ENCODE measurements around the gene PNMA8C.

GRCh38 chr19:46427518-46428045, 1.2 kb downstream of the PNMA8C start:
- no peak for TF ChIP-seq PBX3 (IDR thresholded peaks at IDR 0.05)
- TF ChIP-seq CBX2 (IDR thresholded peaks at IDR 0.05; ENCODE audit: borderline replicate concordance, low read depth), result no peak
- no peak for TF ChIP-seq CTCF (IDR thresholded peaks at IDR 0.05)
- TF ChIP-seq POLR2A (IDR thresholded peaks at IDR 0.05; ENCODE audit: low read length), result no peak
- no peak for TF ChIP-seq RCOR1 (IDR thresholded peaks at IDR 0.05; ENCODE audit: low read depth, low read length)
- no peak for TF ChIP-seq NR3C1 (IDR thresholded peaks at IDR 0.05)
- TF ChIP-seq HDAC2 (IDR thresholded peaks at IDR 0.05), result no peak
- TF ChIP-seq RNF2 (IDR thresholded peaks at IDR 0.05; ENCODE audit: borderline replicate concordance, low read depth), result no peak
- no peak for TF ChIP-seq POLR2AphosphoS2 (conservative IDR thresholded peaks at IDR 0.05; ENCODE audit: low read length)
